COR-L47 (cell line): Measurements from ENCODE around the gene WNT3.
"Not testable (repeated sequence)": the region's sequence is repeated elsewhere in the genome, so short reads cannot be mapped to it uniquely, and the experiment has no call there.

Experiments
- DNase-seq: peaks from one replicate; lab custom pipeline; 2025; lab: John Stamatoyannopoulos, UW

The WNT3 gene

GRCh38 chr17:46813920-46814319 lies 4.6 kb downstream of the WNT3 start:
- DNase-seq, result no peak

- no peak for DNase-seq
These were observed 5.7 kb downstream of the WNT3 start for GRCh38 chr17:46812624-46813318.

- DNase-seq, result no peak
These were observed 6.4 kb downstream of the WNT3 start for GRCh38 chr17:46811978-46812583.

GRCh38 chr17:46810837-46811236 lies 7.7 kb downstream of the WNT3 start:
- no peak for DNase-seq

- no peak for DNase-seq
These were observed 9.4 kb downstream of the WNT3 start for GRCh38 chr17:46809110-46809571.

GRCh38 chr17:46805771-46806170 lies 12.7 kb downstream of the WNT3 start:
- no peak for DNase-seq

- no peak for DNase-seq
These were observed 14.9 kb downstream of the WNT3 start for GRCh38 chr17:46803544-46803943.

GRCh38 chr17:46802800-46803199 lies 15.7 kb downstream of the WNT3 start:
- DNase-seq, result no peak

- DNase-seq, result no peak
These were observed 17.9 kb downstream of the WNT3 start for GRCh38 chr17:46800573-46800972.

GRCh38 chr17:46796956-46797530 lies 21.4 kb downstream of the WNT3 start:
- DNase-seq, result no peak

- DNase-seq, result no peak
These were observed 22.0 kb downstream of the WNT3 start for GRCh38 chr17:46796524-46796923.

GRCh38 chr17:46796084-46796483 lies 22.4 kb downstream of the WNT3 start:
- no peak for DNase-seq

GRCh38 chr17:46795379-46795952 lies 23.0 kb downstream of the WNT3 start:
- DNase-seq, result no peak

GRCh38 chr17:46794318-46794717 lies 24.2 kb downstream of the WNT3 start:
- DNase-seq, result no peak

GRCh38 chr17:46793541-46793940 lies 25.0 kb downstream of the WNT3 start:
- DNase-seq, result no peak

- DNase-seq, result not testable (repeated sequence)
These were observed 25.5 kb downstream of the WNT3 start for GRCh38 chr17:46793023-46793422.

GRCh38 chr17:46792071-46792470 lies 26.4 kb downstream of the WNT3 start:
- DNase-seq, result no peak

GRCh38 chr17:46791531-46791930 lies 27.0 kb downstream of the WNT3 start:
- no peak for DNase-seq

- no peak for DNase-seq
These were observed 28.3 kb downstream of the WNT3 start for GRCh38 chr17:46790216-46790615.

- no peak for DNase-seq
These were observed 28.9 kb downstream of the WNT3 start for GRCh38 chr17:46789610-46790009.

- no peak for DNase-seq
These were observed 29.7 kb downstream of the WNT3 start for GRCh38 chr17:46788796-46789195.

GRCh38 chr17:46788300-46788699 lies 30.2 kb downstream of the WNT3 start:
- no peak for DNase-seq

- DNase-seq, result no peak
These were observed 31.0 kb downstream of the WNT3 start for GRCh38 chr17:46787478-46787877.
